H9 (cell line): ENCODE results near the gene RHBDD3. TPM values are rescaled to one million over a fixed set of nuclear protein-coding genes. Genes with fewer than 3 reads are reported as not detected.

ENCODE experiments used
- DNase-seq: peaks from one replicate; pipeline ENCODE4 v3.0.0-alpha.2; 2017
- H2AFZ ChIP-seq: one replicate; pipeline ENCODE4 v1.6.1; 2013; ENCODE audit warnings: mild to moderate bottlenecking, low read length, control low read depth, moderate library complexity
- H2AK5ac ChIP-seq: 2 replicates; pipeline ENCODE4 v1.6.1; 2013; ENCODE audit warnings: low read length, control low read depth, mixed read lengths; ENCODE audit not compliant: insufficient read length
- H2BK120ac ChIP-seq: one replicate; pipeline ENCODE4 v1.6.1; 2013; ENCODE audit warnings: low read depth, mild to moderate bottlenecking, low read length, control low read depth, inconsistent platforms; ENCODE audit not compliant: poor library complexity, severe bottlenecking
- H2BK12ac ChIP-seq: 2 replicates; pipeline ENCODE4 v1.6.1; 2013; ENCODE audit warnings: low read length, control low read depth, mixed read lengths, low read depth; ENCODE audit not compliant: insufficient read length
- H2BK15ac ChIP-seq: 2 replicates; pipeline ENCODE4 v1.6.1; 2013; ENCODE audit warnings: low read depth, low read length, control low read depth
- H2BK20ac ChIP-seq: one replicate; pipeline ENCODE4 v1.6.1; 2013; ENCODE audit warnings: low read depth, mild to moderate bottlenecking, low read length, control low read depth, inconsistent platforms; ENCODE audit not compliant: poor library complexity, severe bottlenecking
- H2BK5ac ChIP-seq: 2 replicates; pipeline ENCODE4 v1.6.1; 2013; ENCODE audit warnings: low read length, control low read depth, mixed read lengths; ENCODE audit not compliant: insufficient read length
- H3K14ac ChIP-seq: 2 replicates; pipeline ENCODE4 v1.6.1; 2013; ENCODE audit warnings: low read length, control low read depth; ENCODE audit not compliant: insufficient read depth
- H3K18ac ChIP-seq: 2 replicates; pipeline ENCODE4 v1.6.1; 2013; ENCODE audit warnings: low read depth, mild to moderate bottlenecking, mixed read lengths, low read length, control low read depth; ENCODE audit not compliant: insufficient read length
- H3K23ac ChIP-seq: 2 replicates; pipeline ENCODE4 v1.6.1; 2013; ENCODE audit warnings: low read length, control low read depth, mixed read lengths, low read depth; ENCODE audit not compliant: insufficient read length
- H3K23me2 ChIP-seq: 2 replicates; pipeline ENCODE4 v1.6.1; 2013; ENCODE audit warnings: low read depth, mild to moderate bottlenecking, mixed read lengths, low read length, control low read depth; ENCODE audit not compliant: insufficient read length, poor library complexity, severe bottlenecking
- H3K27ac ChIP-seq: 2 replicates; pipeline ENCODE4 v1.5.1; 2013; ENCODE audit warnings: low read length, control low read depth, mixed read lengths, low read depth; ENCODE audit not compliant: insufficient read length
- H3K27me3 ChIP-seq: 2 replicates; pipeline ENCODE4 v1.6.1; 2013; ENCODE audit warnings: low read length, control low read depth, inconsistent platforms; ENCODE audit not compliant: insufficient read depth
- H3K4ac ChIP-seq: 2 replicates; pipeline ENCODE4 v1.6.1; 2013; ENCODE audit warnings: low read depth, mild to moderate bottlenecking, control low read depth, inconsistent platforms, low read length, moderate library complexity
- H3K4me1 ChIP-seq: 2 replicates; pipeline ENCODE4 v1.6.1; 2013; ENCODE audit warnings: low read length, control low read depth, inconsistent platforms; ENCODE audit not compliant: insufficient read depth
- H3K4me2 ChIP-seq: 2 replicates; pipeline ENCODE4 v1.6.1; 2013; ENCODE audit warnings: low read length, control low read depth, mixed read lengths; ENCODE audit not compliant: insufficient read length, insufficient read depth
- H3K56ac ChIP-seq: 2 replicates; pipeline ENCODE4 v1.6.1; 2013; ENCODE audit warnings: low read depth, mild to moderate bottlenecking, mixed read lengths, low read length, control low read depth; ENCODE audit not compliant: insufficient read length
- H3K79me1 ChIP-seq: 2 replicates; pipeline ENCODE4 v1.6.1; 2013; ENCODE audit warnings: low read depth, mild to moderate bottlenecking, moderate library complexity, low read length, control low read depth, inconsistent platforms; ENCODE audit not compliant: insufficient read depth, poor library complexity, severe bottlenecking
- H3K79me2 ChIP-seq: 2 replicates; pipeline ENCODE4 v1.6.1; 2013; ENCODE audit warnings: low read length, control low read depth, inconsistent platforms; ENCODE audit not compliant: insufficient read depth
- H3K9ac ChIP-seq: 2 replicates; pipeline ENCODE4 v1.6.1; 2013; ENCODE audit warnings: low read length, control low read depth, mixed read lengths; ENCODE audit not compliant: insufficient read length; ENCODE audit errors: extremely low read depth
- H3K9me3 ChIP-seq: one replicate; pipeline ENCODE4 v1.6.1; 2013; ENCODE audit warnings: low read depth, low read length, inconsistent platforms; ENCODE audit not compliant: control insufficient read depth
- H3T11ph ChIP-seq: one replicate; pipeline ENCODE4 v1.6.1; 2013; ENCODE audit warnings: mild to moderate bottlenecking, low read length, control low read depth, inconsistent platforms
- H4K20me1 ChIP-seq: one replicate; pipeline ENCODE4 v1.6.1; 2013; ENCODE audit not compliant: control insufficient read depth, insufficient read length, insufficient read depth
- H4K5ac ChIP-seq: 2 replicates; pipeline ENCODE4 v1.6.1; 2013; ENCODE audit warnings: low read depth, mild to moderate bottlenecking, mixed read lengths, low read length, control low read depth; ENCODE audit not compliant: insufficient read length
- H4K8ac ChIP-seq: replicated peaks from 2 replicates; pipeline ENCODE4 v1.6.1; 2013; ENCODE audit warnings: low read length, control low read depth, mixed read lengths, low read depth; ENCODE audit not compliant: insufficient read length
- H4K91ac ChIP-seq: 2 replicates; pipeline ENCODE4 v1.6.1; 2013; ENCODE audit warnings: low read depth, mild to moderate bottlenecking, moderate library complexity, mixed read lengths, low read length, control low read depth; ENCODE audit not compliant: insufficient read length
- H3K27ac Mint-ChIP-seq, 3 experiments: 2 replicates in 2 of 3; 3 replicates in 1 of 3; pipeline ENCODE4 v1.8.0; 2020 to 2021; ENCODE audit warnings: mixed read lengths in 3 of 3, mild to moderate bottlenecking in 1 of 3, moderate library complexity in 1 of 3
- H3K27me3 Mint-ChIP-seq: 2 replicates; pipeline ENCODE4 v1.8.0; 2021; ENCODE audit warnings: low read depth, mild to moderate bottlenecking, moderate library complexity, mixed read lengths
- H3K36me3 Mint-ChIP-seq, 3 experiments: 2 replicates in 2 of 3; 3 replicates in 1 of 3; pipeline ENCODE4 v1.8.0; 2020 to 2021; ENCODE audit warnings: low read depth in 3 of 3, mixed read lengths in 3 of 3; ENCODE audit not compliant: insufficient read depth in 1 of 3
- H3K4me1 Mint-ChIP-seq, 2 experiments: 2 replicates each; pipeline ENCODE4 v1.8.0; 2020; ENCODE audit warnings: mixed read lengths in 2 of 2
- H3K4me3 Mint-ChIP-seq, 2 experiments: 2 replicates in 1 of 2; 3 replicates in 1 of 2; pipeline ENCODE4 v1.8.0; 2020 to 2021; ENCODE audit warnings: mild to moderate bottlenecking in 2 of 2, mixed read lengths in 2 of 2, moderate library complexity in 1 of 2
- H3K9me3 Mint-ChIP-seq, 2 experiments: 2 replicates in 1 of 2; 3 replicates in 1 of 2; pipeline ENCODE4 v1.8.0; 2020; ENCODE audit warnings: mild to moderate bottlenecking in 2 of 2, mixed read lengths in 2 of 2, moderate library complexity in 1 of 2
- CTCF ChIP-seq: fragments of 200-600 bp; sonication (generic); conservative IDR thresholded peaks from 3 replicates; pipeline ENCODE4 v1.8.0; 2021; ENCODE audit warnings: antibody characterized with exemption, mild to moderate bottlenecking
- WGBS: extraction: QIAGEN DNeasy Blood & Tissue Kit; methylation state at CpG from one replicate; pipeline ENCODE4 v1.1.7; 2013; ENCODE audit warnings: missing lambda C conversion rate, low lambda C conversion rate, mixed read lengths; ENCODE audit not compliant: insufficient read length; ENCODE audit errors: extremely low coverage; 5-methylcytosine and 5-hydroxymethylcytosine counted together
- total RNA-seq: library from RNA; stranded (reverse); gene quantifications from 2 replicates; pipeline ENCODE4 v1.2.1, GENCODE V29; 2021

Gene RHBDD3
- total RNA-seq, 1 experiment from 2014 or later, result 99.7 TPM

GRCh38 chr22:29251981-29252911 lies 15.5 kb downstream of the RHBDD3 start:
- no peak for DNase-seq
- Histone ChIP-seq H3K79me2 (no peaks in the 10 kb centered on the region), H2AFZ (no peak overlapping the region), H4K91ac (no peak overlapping the region), H4K5ac (no peak overlapping the region), H3K4me2 (no peak overlapping the region), H3K56ac (no peak overlapping the region), H2BK20ac (no peak overlapping the region), H2BK12ac (no peak overlapping the region), H3K9me3 (no peaks in the 10 kb centered on the region), H3K14ac (no peak overlapping the region), H3K4me1 (no peaks in the 10 kb centered on the region), H3K18ac (no peak overlapping the region), H3K27ac (no peak overlapping the region), H2BK5ac (no peak overlapping the region), H2AK5ac (no peak overlapping the region), H3T11ph (no peak overlapping the region), H3K79me1 (no peaks in the 10 kb centered on the region), H4K20me1 (no peaks in the 10 kb centered on the region), H3K23me2 (no peaks in the 10 kb centered on the region), H3K4ac (no peak overlapping the region), H2BK120ac (no peak overlapping the region), H3K27me3 (no peaks in the 10 kb centered on the region), H4K8ac (no peak overlapping the region), H3K9ac (no peak overlapping the region), H2BK15ac (no peak overlapping the region), H3K23ac (no peak overlapping the region)
- Mint-ChIP-seq H3K4me1 (peaks cover 0 to 7% of the 10 kb centered on the region in 2 experiments; a peak in 2 of 4 replicates), H3K27ac (no peak overlapping the region), H3K27me3 (peaks cover 7% of the 10 kb centered on the region), H3K9me3 (no peaks in the 10 kb centered on the region), H3K4me3 (no peak overlapping the region), H3K36me3 (no peaks in the 10 kb centered on the region)
- WGBS, result no CpG with 5 or more reads among the region's 10 CpGs
- no peak for TF ChIP-seq CTCF
